Lower leg skin (tissue), 3 donors: ENCODE measurements around the gene CMTM4.

ENCODE experiments used
- CTCF ChIP-seq, 3 donors: fragments of 450-650 bp; IDR thresholded peaks; one replicate each; pipeline ENCODE4 v1.5.1; 2016; ENCODE audit warnings: antibody characterized with exemption in 3 of 3, mild to moderate bottlenecking in 3 of 3, moderate library complexity in 2 of 3
- POLR2A ChIP-seq, 2 donors: fragments of 450-650 bp; IDR thresholded peaks; one replicate each; pipeline ENCODE4 v1.6.1; 2016 to 2017; ENCODE audit warnings: antibody characterized with exemption in 2 of 2, mild to moderate bottlenecking in 1 of 2, moderate library complexity in 1 of 2

- no peak for TF ChIP-seq CTCF (IDR thresholded peaks at IDR 0.05)
- no peak for TF ChIP-seq POLR2A (IDR thresholded peaks at IDR 0.05)
Measured at GRCh38 chr16:66609139-66609510, 87.4 kb downstream of the CMTM4 start.
